CD4-positive, alpha-beta T cell treated with Interferon gamma for 1 hour (primary cell): ENCODE measurements around the gene SLC12A5.

Experiments used
- DNase-seq: peaks from one replicate; pipeline ENCODE4 v3.0.0-alpha.2; 2020

SLC12A5 gene

DNA sequence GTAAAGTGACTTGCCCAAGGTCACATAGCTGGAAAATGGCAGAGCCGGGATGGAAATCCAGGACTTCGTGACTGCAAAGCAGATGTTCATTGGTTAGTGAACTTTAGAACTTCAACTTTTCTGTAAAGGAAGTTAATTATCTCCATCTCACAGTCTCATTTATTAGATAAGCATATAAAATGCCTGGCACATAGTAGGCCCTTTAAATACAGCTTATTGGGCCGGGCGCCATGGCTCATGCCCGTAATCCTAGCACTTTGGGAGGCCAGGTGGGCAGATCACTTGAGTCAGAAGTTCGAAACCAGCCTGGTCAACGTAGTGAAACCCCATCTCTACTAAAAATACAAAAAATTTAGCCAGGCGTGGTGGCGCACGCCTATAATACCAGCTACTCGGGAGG, 22.1 kb upstream of the SLC12A5 start:
- no peak for DNase-seq

DNA sequence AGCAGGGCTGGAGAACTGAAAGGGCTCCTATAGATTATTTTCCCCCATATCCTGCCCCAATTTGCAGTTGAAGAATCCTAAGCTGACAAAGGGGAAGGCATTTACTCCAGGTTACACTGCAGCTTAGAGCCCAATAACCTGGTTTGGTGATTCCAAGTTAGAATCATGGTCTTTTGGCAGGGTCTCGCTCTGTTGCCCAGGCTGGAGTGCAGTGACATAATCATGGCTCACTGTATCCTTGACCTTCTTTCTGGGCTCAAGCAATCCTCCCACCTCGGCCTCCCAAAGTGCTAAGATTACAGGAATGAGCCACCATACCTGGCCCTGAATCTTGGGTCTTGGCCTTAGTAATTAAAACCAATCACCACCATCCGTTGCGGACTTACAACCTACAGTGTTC, 21.3 kb upstream of the SLC12A5 start:
- no peak for DNase-seq

DNA sequence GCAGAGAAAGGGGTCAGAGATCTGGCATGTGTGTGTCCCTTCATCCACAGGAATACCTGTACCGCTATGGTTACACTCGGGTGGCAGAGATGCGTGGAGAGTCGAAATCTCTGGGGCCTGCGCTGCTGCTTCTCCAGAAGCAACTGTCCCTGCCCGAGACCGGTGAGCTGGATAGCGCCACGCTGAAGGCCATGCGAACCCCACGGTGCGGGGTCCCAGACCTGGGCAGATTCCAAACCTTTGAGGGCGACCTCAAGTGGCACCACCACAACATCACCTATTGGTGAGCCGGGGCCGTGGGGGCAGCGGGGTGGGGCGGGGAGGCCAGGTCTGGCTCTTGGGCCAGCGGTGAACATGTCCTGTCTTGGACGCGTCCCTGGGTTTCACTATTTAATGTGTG, 19.2 kb upstream of the SLC12A5 start:
- DNase-seq, result no peak

DNA sequence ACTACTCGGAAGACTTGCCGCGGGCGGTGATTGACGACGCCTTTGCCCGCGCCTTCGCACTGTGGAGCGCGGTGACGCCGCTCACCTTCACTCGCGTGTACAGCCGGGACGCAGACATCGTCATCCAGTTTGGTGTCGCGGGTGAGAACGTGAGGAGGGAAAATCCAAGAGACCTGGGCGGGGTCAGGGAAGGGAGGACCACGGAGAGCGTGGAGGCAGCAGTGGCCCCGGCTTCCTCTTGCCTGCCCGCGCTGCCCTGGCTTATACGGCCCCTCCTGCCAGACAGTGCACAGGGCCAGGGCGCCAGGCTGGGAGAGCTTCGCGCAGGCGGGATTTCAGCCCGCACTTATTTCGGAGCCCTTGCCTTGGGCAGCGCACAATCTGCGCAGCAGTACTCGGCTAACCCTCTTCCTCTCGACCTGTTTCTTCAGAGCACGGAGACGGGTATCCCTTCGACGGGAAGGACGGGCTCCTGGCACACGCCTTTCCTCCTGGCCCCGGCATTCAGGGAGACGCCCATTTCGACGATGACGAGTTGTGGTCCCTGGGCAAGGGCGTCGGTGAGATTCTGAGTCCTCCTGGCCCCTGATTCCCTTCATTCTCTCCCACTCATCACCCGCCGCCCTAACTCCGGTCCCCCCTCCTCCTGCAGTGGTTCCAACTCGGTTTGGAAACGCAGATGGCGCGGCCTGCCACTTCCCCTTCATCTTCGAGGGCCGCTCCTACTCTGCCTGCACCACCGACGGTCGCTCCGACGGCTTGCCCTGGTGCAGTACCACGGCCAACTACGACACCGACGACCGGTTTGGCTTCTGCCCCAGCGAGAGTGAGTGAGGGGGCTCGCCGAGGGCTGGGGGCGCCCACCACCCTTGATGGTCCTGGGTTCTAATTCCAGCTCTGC, 18.3 kb upstream of the SLC12A5 start:
- peak; percentile 64 for DNase-seq

DNA sequence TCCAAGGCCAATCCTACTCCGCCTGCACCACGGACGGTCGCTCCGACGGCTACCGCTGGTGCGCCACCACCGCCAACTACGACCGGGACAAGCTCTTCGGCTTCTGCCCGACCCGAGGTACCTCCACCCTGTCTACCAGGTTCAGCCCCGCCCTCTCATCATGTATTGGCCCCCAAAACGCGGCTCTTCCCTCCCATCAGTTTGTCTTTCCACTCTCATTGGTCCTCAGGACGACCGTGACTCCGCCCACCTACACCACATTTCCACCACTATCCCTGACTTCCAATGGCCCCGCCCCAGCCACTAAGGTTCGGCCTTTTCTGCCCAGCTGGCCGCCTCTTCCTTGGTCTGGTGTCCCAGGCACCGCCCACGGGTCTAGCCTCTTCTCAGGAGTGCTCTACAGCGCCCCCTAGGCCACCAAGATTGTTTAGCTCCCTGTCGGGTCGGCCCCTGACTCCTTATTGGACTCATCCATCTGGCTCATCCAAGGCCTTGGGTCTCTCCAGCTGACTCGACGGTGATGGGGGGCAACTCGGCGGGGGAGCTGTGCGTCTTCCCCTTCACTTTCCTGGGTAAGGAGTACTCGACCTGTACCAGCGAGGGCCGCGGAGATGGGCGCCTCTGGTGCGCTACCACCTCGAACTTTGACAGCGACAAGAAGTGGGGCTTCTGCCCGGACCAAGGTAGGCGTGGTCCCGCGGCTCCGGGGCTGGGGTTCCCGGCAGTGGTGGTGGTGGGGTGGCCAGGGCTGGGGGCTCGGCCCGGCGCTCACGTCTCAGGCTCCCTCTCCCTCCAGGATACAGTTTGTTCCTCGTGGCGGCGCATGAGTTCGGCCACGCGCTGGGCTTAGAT, 17.2 kb upstream of the SLC12A5 start:
- peak; percentile 52 for DNase-seq

DNA sequence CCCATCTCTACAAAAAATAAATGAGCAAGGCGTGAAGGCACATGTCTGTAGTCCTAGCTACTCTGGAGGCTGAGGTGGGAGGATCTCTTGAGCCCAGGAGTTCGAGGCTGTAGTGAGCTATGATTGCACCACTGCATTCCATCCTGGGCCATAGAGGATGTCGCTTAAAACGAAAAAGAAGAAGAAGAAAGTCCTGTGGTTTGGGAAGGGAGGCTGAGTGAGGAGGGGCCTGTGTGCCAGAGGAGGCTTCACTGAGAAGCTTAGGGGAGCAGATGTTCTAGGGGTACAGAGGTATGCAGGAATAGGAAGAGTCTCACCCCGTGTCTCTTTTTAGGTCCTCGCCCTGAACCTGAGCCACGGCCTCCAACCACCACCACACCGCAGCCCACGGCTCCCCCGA, 16.1 kb upstream of the SLC12A5 start:
- no peak for DNase-seq

DNA sequence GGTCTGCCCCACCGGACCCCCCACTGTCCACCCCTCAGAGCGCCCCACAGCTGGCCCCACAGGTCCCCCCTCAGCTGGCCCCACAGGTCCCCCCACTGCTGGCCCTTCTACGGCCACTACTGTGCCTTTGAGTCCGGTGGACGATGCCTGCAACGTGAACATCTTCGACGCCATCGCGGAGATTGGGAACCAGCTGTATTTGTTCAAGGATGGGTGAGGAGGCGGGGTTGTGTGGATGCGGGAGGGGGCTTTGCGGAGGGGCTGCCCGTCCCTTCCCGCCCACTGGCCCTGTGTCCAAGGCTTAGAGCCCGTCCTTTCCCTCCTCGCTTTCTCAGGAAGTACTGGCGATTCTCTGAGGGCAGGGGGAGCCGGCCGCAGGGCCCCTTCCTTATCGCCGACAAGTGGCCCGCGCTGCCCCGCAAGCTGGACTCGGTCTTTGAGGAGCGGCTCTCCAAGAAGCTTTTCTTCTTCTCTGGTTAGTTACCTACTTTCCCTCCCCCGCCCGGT, 15.6 kb upstream of the SLC12A5 start:
- no peak for DNase-seq

DNA sequence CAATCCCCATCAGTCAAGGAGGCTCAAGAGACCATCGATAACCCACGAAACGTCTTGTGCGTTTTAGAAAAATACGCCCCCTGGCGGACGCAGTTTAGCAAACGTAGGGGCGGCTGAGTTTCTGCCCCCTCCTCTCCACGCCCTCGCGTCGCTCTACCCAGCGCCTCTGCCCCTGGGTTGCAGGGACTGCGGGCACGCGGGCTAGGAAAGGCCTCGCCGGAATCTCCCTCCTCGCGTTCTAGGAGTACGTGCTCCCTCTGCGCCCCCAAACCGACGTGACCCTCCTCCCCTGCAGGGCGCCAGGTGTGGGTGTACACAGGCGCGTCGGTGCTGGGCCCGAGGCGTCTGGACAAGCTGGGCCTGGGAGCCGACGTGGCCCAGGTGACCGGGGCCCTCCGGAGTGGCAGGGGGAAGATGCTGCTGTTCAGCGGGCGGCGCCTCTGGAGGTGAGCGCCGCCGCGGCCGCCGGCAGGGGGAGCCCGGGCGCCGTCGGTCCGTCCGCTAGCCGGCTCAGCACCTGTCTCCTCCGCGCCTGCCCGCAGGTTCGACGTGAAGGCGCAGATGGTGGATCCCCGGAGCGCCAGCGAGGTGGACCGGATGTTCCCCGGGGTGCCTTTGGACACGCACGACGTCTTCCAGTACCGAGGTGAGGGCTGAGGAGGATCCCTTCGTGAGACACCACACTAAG, 15.0 kb upstream of the SLC12A5 start:
- peak; percentile 71 for DNase-seq

DNA sequence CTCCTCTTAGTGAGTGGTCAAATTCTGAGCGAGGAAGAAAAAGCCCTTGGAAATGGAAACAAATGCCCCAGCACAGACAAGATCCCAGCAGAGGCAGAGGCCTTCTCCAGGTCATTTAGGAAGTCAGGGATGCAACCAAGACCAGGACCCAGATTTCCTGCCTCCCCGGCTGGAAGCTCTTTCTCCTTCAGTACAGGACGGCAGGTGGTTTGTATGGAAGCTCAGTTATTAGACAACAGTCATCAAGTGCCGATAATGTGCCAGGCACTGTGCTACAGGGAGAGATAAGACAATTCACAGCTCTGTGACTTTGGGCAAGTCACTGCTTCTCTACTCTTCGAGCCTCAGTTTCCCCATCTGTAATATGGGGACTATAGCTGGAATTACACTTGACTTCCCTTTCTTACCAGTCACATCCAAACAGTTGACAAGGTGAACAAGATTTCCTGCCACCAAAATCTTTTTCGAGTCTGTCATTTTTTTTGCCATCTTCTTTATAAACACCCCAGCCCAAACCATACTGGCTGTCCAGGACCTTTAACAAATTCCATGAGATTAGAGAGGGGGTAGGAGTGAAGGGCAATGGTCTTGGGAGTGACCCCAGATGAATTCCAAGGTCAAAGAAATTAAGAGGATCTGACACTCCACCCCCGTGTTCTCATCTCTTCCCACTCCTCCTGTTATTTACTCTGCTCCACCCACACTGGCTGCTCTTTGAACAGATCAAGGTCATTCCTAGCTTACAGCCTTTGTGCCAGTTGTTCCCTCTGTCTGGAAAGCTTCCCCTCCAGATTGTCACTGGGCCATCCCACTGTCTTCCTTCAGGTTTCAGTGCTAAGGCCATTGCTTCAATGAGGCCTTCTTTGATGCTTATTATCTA, 14.3 kb upstream of the SLC12A5 start:
- no peak for DNase-seq

DNA sequence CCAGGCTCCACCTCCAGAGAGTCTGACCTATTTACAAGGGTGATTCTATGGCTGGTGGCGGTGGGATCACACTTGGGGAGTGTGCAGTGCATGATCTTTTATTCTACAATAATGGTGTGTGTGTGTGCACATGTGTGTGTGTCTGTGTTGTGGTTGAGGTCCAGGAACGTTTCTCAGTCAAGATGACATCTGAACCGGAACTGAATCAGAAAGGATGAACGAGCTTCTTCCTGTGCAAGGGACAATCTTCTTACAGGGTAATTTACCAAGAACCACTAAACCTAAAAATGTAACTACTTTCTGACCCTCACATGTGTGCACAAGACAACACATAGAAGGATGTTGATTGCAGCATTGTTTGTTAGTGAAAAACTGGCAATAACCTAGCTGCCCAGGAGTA, 11.7 kb upstream of the SLC12A5 start:
- DNase-seq, result no peak

DNA sequence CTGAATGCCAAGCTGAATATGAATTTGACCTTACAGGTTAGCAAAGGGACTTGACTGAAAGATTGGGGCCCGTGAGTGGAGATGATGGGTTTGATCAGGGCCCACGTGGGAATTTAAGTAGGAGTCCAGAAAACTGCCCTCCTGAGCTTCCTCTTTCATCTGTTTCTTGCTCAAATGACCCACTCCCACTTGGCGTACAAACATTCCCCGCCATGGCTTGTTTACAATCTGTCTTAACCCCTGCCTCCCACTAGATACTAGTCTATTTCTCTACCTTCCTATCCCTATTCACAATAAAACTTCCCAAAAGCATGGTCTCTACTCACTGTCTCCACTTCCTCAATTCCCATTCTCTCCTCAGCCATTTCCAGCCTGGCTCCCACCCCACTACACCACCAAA, 10.9 kb upstream of the SLC12A5 start:
- no peak for DNase-seq

DNA sequence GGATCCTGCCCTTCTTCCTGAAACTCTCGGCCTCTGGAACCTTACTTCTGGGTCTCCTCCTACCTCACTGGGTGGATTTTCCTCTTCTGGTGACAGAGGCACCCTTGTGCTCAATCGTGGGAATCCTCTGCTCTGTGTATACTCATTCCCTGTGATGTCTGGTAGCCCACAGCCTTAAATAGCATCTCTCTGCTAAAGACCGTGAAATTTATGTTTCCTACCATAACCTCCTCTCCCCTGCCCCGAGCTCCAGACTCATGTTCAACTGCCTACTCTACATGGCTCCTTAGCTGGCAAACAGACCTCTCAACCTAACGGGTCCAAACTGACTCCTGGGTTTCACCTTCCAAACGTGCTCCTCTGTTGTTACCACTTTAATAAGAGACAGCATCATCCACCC, 10.4 kb upstream of the SLC12A5 start:
- DNase-seq, result no peak

DNA sequence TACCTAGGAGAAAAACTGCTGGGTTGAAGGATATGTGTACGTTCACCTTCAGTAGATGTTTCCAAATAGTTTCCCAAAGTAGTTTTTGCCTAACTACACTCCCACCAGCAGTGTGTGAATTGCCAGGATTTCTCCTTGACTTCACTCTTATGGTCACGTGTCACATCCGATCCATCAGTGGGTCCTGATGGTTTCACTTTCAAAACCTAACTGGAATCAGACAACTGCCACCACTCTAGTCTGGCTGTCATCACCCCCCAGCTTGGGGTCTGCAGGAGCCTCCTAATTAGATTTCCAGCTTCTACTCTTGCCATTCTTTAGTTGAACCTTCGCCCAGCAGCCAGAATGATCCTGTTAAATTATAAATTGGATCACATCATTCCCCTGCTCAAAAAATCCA, 8.5 kb upstream of the SLC12A5 start:
- no peak for DNase-seq

DNA sequence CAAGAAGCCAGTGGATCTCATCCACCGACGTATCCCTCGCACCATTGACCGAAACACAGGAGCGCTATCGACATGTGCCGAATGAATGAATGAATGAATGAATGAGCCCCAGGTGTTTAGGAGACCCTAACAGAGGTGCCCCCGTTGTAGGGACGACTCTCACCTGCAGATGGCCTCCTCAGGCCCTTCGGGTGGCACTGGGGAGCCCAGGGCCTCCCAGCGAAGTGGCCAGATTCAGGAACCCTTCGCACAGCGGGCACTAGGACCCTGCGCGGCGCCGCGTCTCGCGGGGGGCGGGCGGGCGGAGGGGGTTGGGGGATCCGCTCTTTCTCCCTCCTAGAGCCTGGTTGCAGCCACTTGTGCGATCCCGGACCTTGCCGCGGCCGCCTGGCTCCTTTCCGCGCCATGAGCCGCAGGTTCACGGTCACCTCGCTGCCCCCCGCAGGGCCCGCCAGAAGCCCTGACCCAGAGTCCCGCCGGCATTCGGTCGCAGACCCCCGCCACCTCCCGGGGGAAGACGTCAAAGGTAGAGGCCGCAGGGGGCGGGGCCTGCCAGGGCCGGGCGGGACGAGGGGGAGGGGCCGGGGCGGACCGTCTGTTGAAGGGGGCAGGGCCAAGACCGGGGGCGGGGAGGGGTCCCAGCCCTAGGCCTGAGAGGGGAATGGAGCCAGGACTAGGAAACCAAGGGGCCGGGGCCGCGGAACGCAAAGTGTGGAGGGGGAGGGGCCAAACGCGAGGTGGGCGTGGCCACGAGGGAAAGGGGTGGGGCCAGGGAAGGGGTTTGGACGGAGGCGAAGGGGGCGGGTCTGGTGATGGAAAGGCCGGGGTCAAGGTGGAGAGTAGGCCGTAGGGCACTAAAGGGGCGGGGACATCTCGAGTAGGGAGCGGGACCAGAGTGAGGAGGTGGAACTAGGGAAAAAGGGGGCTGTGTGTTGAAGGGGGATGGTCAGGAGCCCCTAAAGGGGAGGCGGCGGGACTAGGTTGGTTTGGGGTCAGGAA, 7.4 kb upstream of the SLC12A5 start:
- peak; percentile 29 for DNase-seq

DNA sequence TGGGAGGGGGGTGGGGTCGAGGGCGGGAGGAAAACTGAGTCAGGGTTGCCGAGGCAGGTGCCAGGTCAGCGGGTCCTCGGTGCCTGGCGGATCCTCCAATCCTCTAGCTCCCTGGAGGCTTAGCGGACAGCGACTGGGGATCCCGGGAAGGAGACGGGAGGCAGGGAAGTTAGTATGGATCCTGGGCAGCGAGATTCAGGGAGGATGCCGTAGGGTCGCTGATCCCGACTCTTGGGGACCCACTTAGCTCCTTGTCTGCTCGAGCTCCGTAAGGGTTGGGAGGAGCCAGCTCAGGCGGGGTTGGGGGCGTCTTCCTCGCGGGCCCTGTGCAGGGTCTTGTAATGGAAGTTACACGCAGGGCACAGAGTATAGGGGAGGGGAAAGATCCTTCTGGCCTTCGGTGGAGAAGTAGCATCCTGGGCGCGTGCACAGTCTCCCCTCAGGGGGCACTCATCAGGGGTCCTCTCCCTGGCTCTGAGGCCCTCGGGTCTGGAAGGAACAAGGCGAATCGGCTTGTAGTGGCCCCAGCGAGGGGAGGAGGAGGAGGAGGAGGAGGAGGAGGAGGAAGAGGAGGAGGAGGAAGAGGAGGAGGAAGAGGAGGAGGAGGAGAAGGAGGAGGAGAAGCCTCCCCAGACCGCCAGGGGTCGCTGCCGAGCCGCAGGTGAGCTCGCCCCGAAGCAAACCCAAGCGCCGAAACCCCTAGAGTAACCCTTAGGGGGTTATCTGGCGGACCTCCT, 6.4 kb upstream of the SLC12A5 start:
- DNase-seq, result peak; percentile 70

DNA sequence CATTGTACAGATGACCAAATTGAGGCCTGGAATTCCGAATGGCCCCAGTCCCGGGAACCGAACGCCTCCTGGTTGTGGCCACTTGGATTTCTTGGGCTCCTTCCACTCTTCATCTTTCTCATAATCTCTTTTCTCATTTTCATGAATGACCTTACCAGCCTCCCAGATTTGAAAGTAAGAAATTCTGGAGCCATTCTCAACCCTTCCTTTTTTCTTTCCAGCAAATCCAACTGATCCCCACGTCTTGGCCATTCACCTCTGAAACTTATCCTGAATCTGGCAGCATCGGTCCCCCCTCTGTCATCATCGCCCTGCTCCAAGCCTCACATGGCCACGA, 5.9 kb upstream of the SLC12A5 start:
- DNase-seq, result no peak

DNA sequence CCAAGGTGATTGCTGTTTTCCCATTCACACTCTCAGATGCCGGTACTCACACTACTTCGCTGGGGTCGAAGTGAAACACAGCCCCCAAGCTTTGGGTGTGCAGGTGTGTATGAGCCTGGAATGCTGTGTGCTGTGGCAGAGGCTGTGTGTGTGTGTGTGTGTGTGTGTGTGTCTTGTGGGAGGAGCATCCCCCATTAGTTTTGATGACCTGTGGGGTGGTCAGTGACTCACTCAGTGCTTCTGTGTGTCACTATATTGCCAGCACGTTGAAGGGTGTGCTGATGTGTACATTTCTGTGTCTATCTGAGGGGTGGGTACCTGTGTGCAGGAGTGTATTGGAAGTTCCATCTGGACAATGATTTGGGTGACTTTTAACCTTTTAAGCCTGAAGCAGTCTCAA, 5.0 kb upstream of the SLC12A5 start:
- no peak for DNase-seq

DNA sequence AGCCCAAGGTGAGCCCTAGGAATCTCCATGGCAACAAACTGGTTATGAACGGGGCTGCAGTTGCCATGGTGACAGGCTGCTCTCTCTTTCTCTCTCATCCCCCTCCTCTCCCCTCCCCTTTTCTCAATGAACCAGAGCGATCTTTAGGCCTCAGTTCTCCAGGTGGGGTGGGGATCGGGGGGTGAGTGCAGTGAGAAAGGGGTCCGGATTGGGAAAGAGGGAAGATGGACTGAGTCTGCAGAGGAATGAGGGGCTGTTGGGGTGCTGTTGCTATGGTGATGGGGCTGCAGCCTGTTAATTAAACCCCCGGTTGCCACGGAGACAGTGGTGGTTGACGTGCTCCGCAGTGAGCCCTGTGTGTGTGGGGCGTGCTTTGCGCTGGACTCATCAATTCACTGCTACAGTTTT, 3.6 kb upstream of the SLC12A5 start:
- DNase-seq, result no peak

DNA sequence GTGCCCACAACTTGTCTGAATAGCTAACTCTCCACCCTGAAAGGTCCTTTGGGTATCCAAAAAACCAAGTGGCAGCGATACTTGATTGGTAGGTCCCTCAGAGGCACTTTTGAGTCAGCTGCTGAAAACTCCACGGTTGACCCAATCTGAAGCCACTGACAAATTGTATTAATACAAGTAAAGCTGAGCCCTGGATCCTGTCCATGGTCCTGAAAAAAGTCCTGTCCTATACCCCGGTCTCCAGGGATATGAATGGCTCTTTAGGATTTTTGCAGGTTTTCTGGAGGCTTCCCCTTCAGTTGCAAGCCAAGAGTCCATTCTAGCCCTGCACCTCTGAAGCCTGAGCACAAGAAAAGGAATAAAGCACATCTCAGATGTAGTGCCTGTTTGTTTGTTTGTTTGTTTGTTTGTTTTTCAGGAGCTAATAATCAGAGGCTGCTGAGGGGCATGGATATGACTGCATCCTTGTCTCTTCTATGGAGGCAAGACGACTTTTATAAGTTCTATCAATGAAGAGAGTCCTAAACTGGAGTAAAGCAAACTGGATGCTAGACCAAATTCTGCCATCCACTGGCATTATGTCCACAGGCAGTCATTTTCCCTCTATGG, 1.7 kb upstream of the SLC12A5 start:
- DNase-seq, result no peak

DNA sequence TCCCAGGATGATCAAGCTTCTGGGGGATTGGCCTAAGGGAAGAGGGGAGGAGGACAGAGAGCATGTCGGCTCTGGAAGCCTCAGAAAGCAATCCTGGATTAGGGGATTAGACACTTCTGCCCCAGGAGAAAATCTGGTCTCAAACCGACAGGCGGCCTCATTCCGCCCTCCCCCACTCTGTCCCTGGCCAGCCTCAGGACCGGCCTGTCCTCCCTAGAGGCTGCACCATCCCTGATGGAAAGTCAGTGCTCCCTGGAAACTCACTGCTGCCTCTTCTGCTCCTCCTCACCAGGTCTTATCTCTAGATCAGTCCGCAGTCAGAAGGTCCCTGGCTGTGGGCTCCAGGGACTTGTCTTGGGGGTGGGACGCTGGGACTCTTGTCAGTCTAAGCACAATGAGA, 905 bp upstream of the SLC12A5 start:
- DNase-seq, result no peak
